H9 (cell line): ENCODE results near the gene AP3S2. TPM values are rescaled to one million over a fixed set of nuclear protein-coding genes. Genes with fewer than 3 reads are reported as not detected.

Source experiments
- DNase-seq: peaks from one replicate; pipeline ENCODE4 v3.0.0-alpha.2; 2017
- H2AFZ ChIP-seq: one replicate; pipeline ENCODE4 v1.6.1; 2013; ENCODE audit warnings: mild to moderate bottlenecking, low read length, control low read depth, moderate library complexity
- H2AK5ac ChIP-seq: 2 replicates; pipeline ENCODE4 v1.6.1; 2013; ENCODE audit warnings: low read length, control low read depth, mixed read lengths; ENCODE audit not compliant: insufficient read length
- H2BK120ac ChIP-seq: one replicate; pipeline ENCODE4 v1.6.1; 2013; ENCODE audit warnings: low read depth, mild to moderate bottlenecking, low read length, control low read depth, inconsistent platforms; ENCODE audit not compliant: poor library complexity, severe bottlenecking
- H2BK12ac ChIP-seq: 2 replicates; pipeline ENCODE4 v1.6.1; 2013; ENCODE audit warnings: low read length, control low read depth, mixed read lengths, low read depth; ENCODE audit not compliant: insufficient read length
- H2BK15ac ChIP-seq: 2 replicates; pipeline ENCODE4 v1.6.1; 2013; ENCODE audit warnings: low read depth, low read length, control low read depth
- H2BK20ac ChIP-seq: one replicate; pipeline ENCODE4 v1.6.1; 2013; ENCODE audit warnings: low read depth, mild to moderate bottlenecking, low read length, control low read depth, inconsistent platforms; ENCODE audit not compliant: poor library complexity, severe bottlenecking
- H2BK5ac ChIP-seq: 2 replicates; pipeline ENCODE4 v1.6.1; 2013; ENCODE audit warnings: low read length, control low read depth, mixed read lengths; ENCODE audit not compliant: insufficient read length
- H3K14ac ChIP-seq: 2 replicates; pipeline ENCODE4 v1.6.1; 2013; ENCODE audit warnings: low read length, control low read depth; ENCODE audit not compliant: insufficient read depth
- H3K18ac ChIP-seq: 2 replicates; pipeline ENCODE4 v1.6.1; 2013; ENCODE audit warnings: low read depth, mild to moderate bottlenecking, mixed read lengths, low read length, control low read depth; ENCODE audit not compliant: insufficient read length
- H3K23ac ChIP-seq: 2 replicates; pipeline ENCODE4 v1.6.1; 2013; ENCODE audit warnings: low read length, control low read depth, mixed read lengths, low read depth; ENCODE audit not compliant: insufficient read length
- H3K23me2 ChIP-seq: 2 replicates; pipeline ENCODE4 v1.6.1; 2013; ENCODE audit warnings: low read depth, mild to moderate bottlenecking, mixed read lengths, low read length, control low read depth; ENCODE audit not compliant: insufficient read length, poor library complexity, severe bottlenecking
- H3K27ac ChIP-seq: 2 replicates; pipeline ENCODE4 v1.5.1; 2013; ENCODE audit warnings: low read length, control low read depth, mixed read lengths, low read depth; ENCODE audit not compliant: insufficient read length
- H3K27me3 ChIP-seq: 2 replicates; pipeline ENCODE4 v1.6.1; 2013; ENCODE audit warnings: low read length, control low read depth, inconsistent platforms; ENCODE audit not compliant: insufficient read depth
- H3K4ac ChIP-seq: 2 replicates; pipeline ENCODE4 v1.6.1; 2013; ENCODE audit warnings: low read depth, mild to moderate bottlenecking, control low read depth, inconsistent platforms, low read length, moderate library complexity
- H3K4me1 ChIP-seq: 2 replicates; pipeline ENCODE4 v1.6.1; 2013; ENCODE audit warnings: low read length, control low read depth, inconsistent platforms; ENCODE audit not compliant: insufficient read depth
- H3K4me2 ChIP-seq: 2 replicates; pipeline ENCODE4 v1.6.1; 2013; ENCODE audit warnings: low read length, control low read depth, mixed read lengths; ENCODE audit not compliant: insufficient read length, insufficient read depth
- H3K56ac ChIP-seq: 2 replicates; pipeline ENCODE4 v1.6.1; 2013; ENCODE audit warnings: low read depth, mild to moderate bottlenecking, mixed read lengths, low read length, control low read depth; ENCODE audit not compliant: insufficient read length
- H3K79me1 ChIP-seq: 2 replicates; pipeline ENCODE4 v1.6.1; 2013; ENCODE audit warnings: low read depth, mild to moderate bottlenecking, moderate library complexity, low read length, control low read depth, inconsistent platforms; ENCODE audit not compliant: insufficient read depth, poor library complexity, severe bottlenecking
- H3K79me2 ChIP-seq: 2 replicates; pipeline ENCODE4 v1.6.1; 2013; ENCODE audit warnings: low read length, control low read depth, inconsistent platforms; ENCODE audit not compliant: insufficient read depth
- H3K9ac ChIP-seq: 2 replicates; pipeline ENCODE4 v1.6.1; 2013; ENCODE audit warnings: low read length, control low read depth, mixed read lengths; ENCODE audit not compliant: insufficient read length; ENCODE audit errors: extremely low read depth
- H3K9me3 ChIP-seq: one replicate; pipeline ENCODE4 v1.6.1; 2013; ENCODE audit warnings: low read depth, low read length, inconsistent platforms; ENCODE audit not compliant: control insufficient read depth
- H3T11ph ChIP-seq: one replicate; pipeline ENCODE4 v1.6.1; 2013; ENCODE audit warnings: mild to moderate bottlenecking, low read length, control low read depth, inconsistent platforms
- H4K20me1 ChIP-seq: one replicate; pipeline ENCODE4 v1.6.1; 2013; ENCODE audit not compliant: control insufficient read depth, insufficient read length, insufficient read depth
- H4K5ac ChIP-seq: 2 replicates; pipeline ENCODE4 v1.6.1; 2013; ENCODE audit warnings: low read depth, mild to moderate bottlenecking, mixed read lengths, low read length, control low read depth; ENCODE audit not compliant: insufficient read length
- H4K8ac ChIP-seq: replicated peaks from 2 replicates; pipeline ENCODE4 v1.6.1; 2013; ENCODE audit warnings: low read length, control low read depth, mixed read lengths, low read depth; ENCODE audit not compliant: insufficient read length
- H4K91ac ChIP-seq: 2 replicates; pipeline ENCODE4 v1.6.1; 2013; ENCODE audit warnings: low read depth, mild to moderate bottlenecking, moderate library complexity, mixed read lengths, low read length, control low read depth; ENCODE audit not compliant: insufficient read length
- H3K27ac Mint-ChIP-seq, 3 experiments: 2 replicates in 2 of 3; 3 replicates in 1 of 3; pipeline ENCODE4 v1.8.0; 2020 to 2021; ENCODE audit warnings: mixed read lengths in 3 of 3, mild to moderate bottlenecking in 1 of 3, moderate library complexity in 1 of 3
- H3K27me3 Mint-ChIP-seq: 2 replicates; pipeline ENCODE4 v1.8.0; 2021; ENCODE audit warnings: low read depth, mild to moderate bottlenecking, moderate library complexity, mixed read lengths
- H3K36me3 Mint-ChIP-seq, 3 experiments: 2 replicates in 2 of 3; 3 replicates in 1 of 3; pipeline ENCODE4 v1.8.0; 2020 to 2021; ENCODE audit warnings: low read depth in 3 of 3, mixed read lengths in 3 of 3; ENCODE audit not compliant: insufficient read depth in 1 of 3
- H3K4me1 Mint-ChIP-seq, 2 experiments: 2 replicates each; pipeline ENCODE4 v1.8.0; 2020; ENCODE audit warnings: mixed read lengths in 2 of 2
- H3K4me3 Mint-ChIP-seq, 2 experiments: 2 replicates in 1 of 2; 3 replicates in 1 of 2; pipeline ENCODE4 v1.8.0; 2020 to 2021; ENCODE audit warnings: mild to moderate bottlenecking in 2 of 2, mixed read lengths in 2 of 2, moderate library complexity in 1 of 2
- H3K9me3 Mint-ChIP-seq, 2 experiments: 2 replicates in 1 of 2; 3 replicates in 1 of 2; pipeline ENCODE4 v1.8.0; 2020; ENCODE audit warnings: mild to moderate bottlenecking in 2 of 2, mixed read lengths in 2 of 2, moderate library complexity in 1 of 2
- CTCF ChIP-seq: fragments of 200-600 bp; sonication (generic); conservative IDR thresholded peaks from 3 replicates; pipeline ENCODE4 v1.8.0; 2021; ENCODE audit warnings: antibody characterized with exemption, mild to moderate bottlenecking
- WGBS: extraction: QIAGEN DNeasy Blood & Tissue Kit; methylation state at CpG from one replicate; pipeline ENCODE4 v1.1.7; 2013; ENCODE audit warnings: missing lambda C conversion rate, low lambda C conversion rate, mixed read lengths; ENCODE audit not compliant: insufficient read length; ENCODE audit errors: extremely low coverage; 5-methylcytosine and 5-hydroxymethylcytosine counted together
- total RNA-seq: library from RNA; stranded (reverse); gene quantifications from 2 replicates; pipeline ENCODE4 v1.2.1, GENCODE V29; 2021

The AP3S2 gene
- total RNA-seq, 1 experiment from 2014 or later: 33.9 TPM

DNA sequence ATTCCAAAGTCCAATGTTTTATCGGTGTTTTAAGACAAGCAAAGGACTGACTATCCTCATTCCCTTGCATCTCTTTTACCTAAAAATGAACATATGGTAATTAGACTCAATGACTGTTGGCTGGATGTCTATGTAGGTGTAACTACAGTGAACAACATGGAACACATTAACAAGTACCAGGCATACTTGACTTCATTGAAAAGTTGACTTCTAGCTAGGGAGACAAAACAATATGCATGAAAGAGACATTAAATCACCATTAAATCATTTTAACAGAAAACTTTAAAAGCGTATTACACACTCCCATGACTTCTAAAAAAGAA lies 44.9 kb downstream of the AP3S2 start:
- H3K4ac ChIP-seq: no peak overlapping the region
- Mint-ChIP-seq H3K36me3 (peaks cover 16 to 50% (median 34%) of the 10 kb centered on the region in 3 experiments), H3K9me3 (peaks cover 4 to 7% of the 10 kb centered on the region in 2 experiments), H3K27me3 (no peaks in the 10 kb centered on the region; the same call in 1 of the 2 replicates), H3K4me3 (no peak overlapping the region), H3K27ac (no peak overlapping the region), H3K4me1 (no peaks in the 10 kb centered on the region)
- no peaks in the 10 kb centered on the region for H3K4me1 ChIP-seq
- H3T11ph ChIP-seq: no peak overlapping the region
- H2BK120ac ChIP-seq: no peak overlapping the region
- no peaks in the 10 kb centered on the region for H3K9me3 ChIP-seq
- H3K27ac ChIP-seq: no peak overlapping the region
- no peak overlapping the region for H2BK5ac ChIP-seq
- H4K20me1 ChIP-seq: no peaks in the 10 kb centered on the region
- H3K23me2 ChIP-seq: no peaks in the 10 kb centered on the region
- no peak overlapping the region for H4K8ac ChIP-seq
- no peaks in the 10 kb centered on the region for H3K79me1 ChIP-seq
- no peak overlapping the region for H4K5ac ChIP-seq
- H3K27me3 ChIP-seq: no peaks in the 10 kb centered on the region
- no peak overlapping the region for H3K23ac ChIP-seq
- H3K14ac ChIP-seq: no peak overlapping the region
- no peak overlapping the region for H3K4me2 ChIP-seq
- no peak overlapping the region for H2BK12ac ChIP-seq
- H3K18ac ChIP-seq: no peak overlapping the region
- no peak overlapping the region for H3K56ac ChIP-seq
- no peak overlapping the region for H3K9ac ChIP-seq
- no peak for DNase-seq
- no peak overlapping the region for H2BK20ac ChIP-seq
- H4K91ac ChIP-seq: no peak overlapping the region
- no CpG with 5 or more reads among the region's 2 CpGs for WGBS
- no peak for TF ChIP-seq CTCF
- H2BK15ac ChIP-seq: no peak overlapping the region
- no peak overlapping the region for H2AFZ ChIP-seq
- no peak overlapping the region for H2AK5ac ChIP-seq
- no peaks in the 10 kb centered on the region for H3K79me2 ChIP-seq
